ENCODE measurements around the gene USP11.

USP11 gene

GRCh38 chrX:47232197-47232802, 509 bp upstream of the USP11 start:
- Histone ChIP-seq H3K36me3 (ENCODE audit: insufficient read depth, low read length) (peaks cover 22% of the 10 kb centered on the region), H3K4me2 (ENCODE audit: low read length) (peak overlapping the region; percentile 67), H3K4me1 (ENCODE audit: insufficient read depth, low read length, severe bottlenecking) (peaks cover 33% of the 10 kb centered on the region), H3K9me2 (ENCODE audit: low read depth, low read length) (no peaks in the 10 kb centered on the region), H3K4me3 (ENCODE audit: low read depth, low read length, poor library complexity, severe bottlenecking) (peak overlapping the region; percentile 87), H2AFZ (ENCODE audit: low read length) (no peak overlapping the region), H3K9ac (ENCODE audit: low read length) (peak overlapping the region; percentile 94), H3K9me3 (ENCODE audit: low read length) (no peaks in the 10 kb centered on the region), H3K27me3 (ENCODE audit: insufficient read depth, low read length) (no peaks in the 10 kb centered on the region), H3K79me2 (ENCODE audit: insufficient read depth, low read length) (peaks cover 36% of the 10 kb centered on the region), H3F3A (ENCODE audit: insufficient read depth, low read length) (peaks cover 4% of the 10 kb centered on the region; the same call in 1 of the 2 replicates), H3K27ac (ENCODE audit: low read depth, low read length, poor library complexity, severe bottlenecking) (peak overlapping the region; percentile 93), H4K20me1 (ENCODE audit: insufficient read depth, low read length) (no peaks in the 10 kb centered on the region)
- no peak for TF ChIP-seq EZH2 (IDR thresholded peaks at IDR 0.05; ENCODE audit: borderline replicate concordance, low read length)

- Histone ChIP-seq H3K27me3 (ENCODE audit: insufficient read depth, low read length) (no peaks in the 10 kb centered on the region), H3K4me3 (ENCODE audit: low read depth, low read length, poor library complexity, severe bottlenecking) (peak overlapping the region; percentile 87), H3K9me2 (ENCODE audit: low read depth, low read length) (no peaks in the 10 kb centered on the region), H3K9ac (ENCODE audit: low read length) (peak overlapping the region; percentile 94), H3K36me3 (ENCODE audit: insufficient read depth, low read length) (peaks cover 12% of the 10 kb centered on the region), H2AFZ (ENCODE audit: low read length) (no peak overlapping the region), H4K20me1 (ENCODE audit: insufficient read depth, low read length) (no peaks in the 10 kb centered on the region), H3K79me2 (ENCODE audit: insufficient read depth, low read length) (peaks cover 36% of the 10 kb centered on the region), H3K9me3 (ENCODE audit: low read length) (no peaks in the 10 kb centered on the region), H3K4me2 (ENCODE audit: low read length) (peak overlapping the region; percentile 67), H3K27ac (ENCODE audit: low read depth, low read length, poor library complexity, severe bottlenecking) (peak overlapping the region; percentile 93), H3F3A (ENCODE audit: insufficient read depth, low read length) (peaks cover 4% of the 10 kb centered on the region; the same call in 1 of the 2 replicates), H3K4me1 (ENCODE audit: insufficient read depth, low read length, severe bottlenecking) (peaks cover 33% of the 10 kb centered on the region)
- TF ChIP-seq EZH2 (IDR thresholded peaks at IDR 0.05; ENCODE audit: borderline replicate concordance, low read length): no peak
- TF ChIP-seq CTCF (IDR thresholded peaks at IDR 0.05; ENCODE audit: low read length): no peak
Observed at GRCh38 chrX:47233333-47234113, 714 bp downstream of the USP11 start.

- no peak overlapping the region for H2AFZ ChIP-seq (ENCODE audit: low read length)
- H3K4me1 ChIP-seq (ENCODE audit: insufficient read depth, low read length, severe bottlenecking): peaks cover 33% of the 10 kb centered on the region
- H3K36me3 ChIP-seq (ENCODE audit: insufficient read depth, low read length): peaks cover 8% of the 10 kb centered on the region; the same call in 1 of the 2 replicates
- H3K9ac ChIP-seq (ENCODE audit: low read length): peak overlapping the region; percentile 94
- H3K27ac ChIP-seq (ENCODE audit: low read depth, low read length, poor library complexity, severe bottlenecking): peak overlapping the region; percentile 93
- no peaks in the 10 kb centered on the region for H3K27me3 ChIP-seq (ENCODE audit: insufficient read depth, low read length)
- H3K4me2 ChIP-seq (ENCODE audit: low read length): peak overlapping the region; percentile 67
- H3K9me3 ChIP-seq (ENCODE audit: low read length): no peaks in the 10 kb centered on the region
- H3K4me3 ChIP-seq (ENCODE audit: low read depth, low read length, poor library complexity, severe bottlenecking): peak overlapping the region; percentile 87
- H3K79me2 ChIP-seq (ENCODE audit: insufficient read depth, low read length): peaks cover 36% of the 10 kb centered on the region
- H4K20me1 ChIP-seq (ENCODE audit: insufficient read depth, low read length): no peaks in the 10 kb centered on the region
- H3F3A ChIP-seq (ENCODE audit: insufficient read depth, low read length): peaks cover 4% of the 10 kb centered on the region; the same call in 1 of the 2 replicates
- no peak for TF ChIP-seq EZH2 (IDR thresholded peaks at IDR 0.05; ENCODE audit: borderline replicate concordance, low read length)
- no peak for TF ChIP-seq CTCF (IDR thresholded peaks at IDR 0.05; ENCODE audit: low read length)
- H3K9me2 ChIP-seq (ENCODE audit: low read depth, low read length): no peaks in the 10 kb centered on the region
Observed at GRCh38 chrX:47234583-47234982, 1.8 kb downstream of the USP11 start.
